NOMO-1 (cell line): ENCODE data around the gene PATL2.
"Not testable (repeated sequence)": the region's sequence is repeated elsewhere in the genome, so short reads cannot be mapped to it uniquely, and the experiment has no call there.

Experiments
- DNase-seq, 2 experiments: peaks; one replicate each; lab custom pipeline; 2025; ENCODE audit not compliant: unreplicated experiment in 2 of 2; lab: John Stamatoyannopoulos, UW

Gene PATL2

GRCh38 chr15:44694416-44694815 lies 16.7 kb downstream of the PATL2 start:
- DNase-seq: no peak

- DNase-seq: no peak
Observed at GRCh38 chr15:44692659-44693058, 18.5 kb downstream of the PATL2 start.

GRCh38 chr15:44690245-44690644 lies 20.9 kb downstream of the PATL2 start:
- DNase-seq: not testable (repeated sequence)

GRCh38 chr15:44689318-44689717 lies 21.8 kb downstream of the PATL2 start:
- DNase-seq: not testable (repeated sequence)

- peak in 1 of 2 experiments; percentile 5 for DNase-seq
Observed at GRCh38 chr15:44682809-44683682, 28.1 kb downstream of the PATL2 start.

- DNase-seq: peak; percentile 14 to 48
Observed at GRCh38 chr15:44682211-44682610, 28.9 kb downstream of the PATL2 start.

- no peak for DNase-seq
Observed at GRCh38 chr15:44676676-44677075, 34.4 kb downstream of the PATL2 start.

GRCh38 chr15:44675911-44676310 lies 35.2 kb downstream of the PATL2 start:
- DNase-seq: no peak

- DNase-seq: no peak
Observed at GRCh38 chr15:44673639-44674038, 37.5 kb downstream of the PATL2 start.

GRCh38 chr15:44670087-44670950 lies 40.8 kb downstream of the PATL2 start:
- no peak for DNase-seq

GRCh38 chr15:44668921-44669320 lies 42.2 kb downstream of the PATL2 start:
- no peak for DNase-seq

- no peak for DNase-seq
Observed at GRCh38 chr15:44667039-44667360, 44.1 kb downstream of the PATL2 start.

- peak in 1 of 2 experiments; percentile 54 for DNase-seq
Observed at GRCh38 chr15:44666210-44667038, 44.7 kb downstream of the PATL2 start.

- DNase-seq: peak; percentile 97 to 98
Observed at GRCh38 chr15:44663410-44664308, 47.5 kb downstream of the PATL2 start, which contains the start of gene SPG11. TSS of gene SPG11 (minus strand) at chr15:44663662. CDS start at chr15:44663647, 15 bp downstream.

- DNase-seq: peak; percentile 37 to 61
Observed at GRCh38 chr15:44662478-44663409, 48.4 kb downstream of the PATL2 start.

GRCh38 chr15:44661576-44661975 lies 49.5 kb downstream of the PATL2 start:
- peak in 1 of 2 experiments; percentile 26 for DNase-seq

- DNase-seq: no peak
Observed at GRCh38 chr15:44659056-44659455, 52.1 kb downstream of the PATL2 start.

GRCh38 chr15:44657378-44657777 lies 53.7 kb downstream of the PATL2 start:
- no peak for DNase-seq

GRCh38 chr15:44656913-44657312 lies 54.2 kb downstream of the PATL2 start:
- no peak for DNase-seq
